D721Med (cell line): Measurements from ENCODE around the gene ABI2.

ENCODE experiments used
- DNase-seq: peaks from one replicate; pipeline ENCODE4 v3.0.0; 2011; ENCODE audit warnings: low spot score; ENCODE audit not compliant: insufficient read length
- FAIRE-seq: peaks from 2 replicates; lab custom pipeline; 2011; peaks lifted over from hg19 to GRCh38; lab: Jason Lieb, UNC
- CTCF ChIP-seq: IDR thresholded peaks from 2 replicates; pipeline ENCODE4 v1.5.1; 2012; ENCODE audit warnings: mild to moderate bottlenecking, control low read depth; ENCODE audit not compliant: insufficient read depth; ENCODE audit errors: missing control alignments

Gene ABI2

GRCh38 chr2:203489531-203489930 is 161.3 kb downstream of the ABI2 start:
- no peak for DNase-seq
- FAIRE-seq = no peak
- no peak for TF ChIP-seq CTCF

GRCh38 chr2:203490391-203490790 is 162.2 kb downstream of the ABI2 start:
- FAIRE-seq = no peak
- no peak for DNase-seq

GRCh38 chr2:203492965-203493364 is 164.8 kb downstream of the ABI2 start:
- TF ChIP-seq CTCF = no peak
- no peak for DNase-seq
- no peak for FAIRE-seq

More at GRCh38 chr2:203490391-203490790, 162.2 kb downstream of the ABI2 start:
- TF ChIP-seq CTCF = no peak
